ENCODE measurements around the gene ARL6IP1. TPM values are rescaled to one million over a fixed set of nuclear protein-coding genes. Genes with fewer than 3 reads are reported as not detected.

ARL6IP1 gene
- total and polyA plus RNA-seq, 2 of the 13 experiments (the other 11 are each of a cell fraction or from before 2014, with no cell fraction given): 263 to 373 TPM

DNA sequence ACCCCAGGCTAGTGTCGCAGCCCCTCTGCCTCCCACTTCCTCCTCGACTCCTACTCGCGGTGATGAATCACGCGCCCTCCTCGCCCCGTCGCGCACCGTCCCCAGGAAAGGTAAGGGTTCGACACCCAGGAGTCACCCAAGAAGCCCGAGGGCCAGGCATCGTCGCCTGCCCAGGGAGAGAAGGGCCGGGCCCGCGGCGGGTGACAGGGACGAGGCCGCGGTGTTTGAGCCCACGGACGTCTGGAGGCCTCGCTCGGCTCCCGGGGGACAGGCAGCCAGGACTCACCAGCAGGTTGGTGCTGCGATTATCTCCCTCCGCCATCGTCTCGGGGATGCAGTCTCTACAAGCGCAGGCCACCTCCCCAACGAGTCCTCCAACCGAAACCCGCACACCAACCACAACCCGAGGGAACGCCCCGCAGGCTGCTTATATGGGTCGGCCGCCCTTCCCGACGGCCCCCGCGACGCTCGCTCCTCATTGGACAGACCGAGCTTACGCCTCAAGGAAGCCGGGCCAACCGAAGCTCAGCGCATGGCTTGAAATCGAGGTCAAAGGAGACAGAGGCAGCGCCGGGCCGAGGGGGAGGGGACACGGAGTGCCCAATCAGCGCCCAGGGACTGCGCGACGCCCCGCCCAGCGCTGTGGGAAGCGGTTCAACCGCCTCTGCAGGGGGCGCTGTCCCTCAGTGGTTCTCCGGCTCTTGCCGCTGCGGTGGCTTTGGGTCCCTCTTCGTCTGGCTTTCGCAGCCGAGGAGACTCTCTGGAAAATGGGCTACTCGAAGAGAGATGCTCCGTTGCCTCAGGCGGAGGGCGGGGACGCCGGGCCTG, at the start of gene ARL6IP1 (continued):
- TF ChIP-seq GABPA (IDR thresholded peaks at IDR 0.05; ENCODE audit: low read depth, low read length) (no peak), GABPA (CRISPR knock-in tag; IDR thresholded peaks at IDR 0.05; ENCODE audit: low read depth) (peak; percentile 74), HNRNPL (IDR thresholded peaks at IDR 0.05; ENCODE audit: low read depth, low read length) (peak; percentile 86; the same call in 1 of the 2 replicates), SAP130 (CRISPR knock-in tag; IDR thresholded peaks at IDR 0.05; ENCODE audit: low read depth) (peak; percentile 99), ZBTB10 (CRISPR knock-in tag; IDR thresholded peaks at IDR 0.05; ENCODE audit: borderline replicate concordance) (peak; percentile 84; the same call in 1 of the 2 replicates), SPEN (CRISPR knock-in tag; IDR thresholded peaks at IDR 0.05; ENCODE audit: low read depth) (peak; percentile 95), ZNF800 (CRISPR knock-in tag; IDR thresholded peaks at IDR 0.05) (peak; percentile 94), ZSCAN5A (CRISPR knock-in tag; IDR thresholded peaks at IDR 0.05; ENCODE audit: borderline replicate concordance) (peak; percentile 99), ZBTB3 (CRISPR knock-in tag; IDR thresholded peaks at IDR 0.05; ENCODE audit: borderline replicate concordance, low read depth) (peak; percentile 95), ELK4 (CRISPR knock-in tag; IDR thresholded peaks at IDR 0.05; ENCODE audit: borderline replicate concordance) (0 out of 2 replicates have a peak, but pooled peaks have one; percentile 39), GTF3A (CRISPR knock-in tag; conservative IDR thresholded peaks at IDR 0.05) (peak; percentile 99), CHCHD3 (CRISPR knock-in tag; IDR thresholded peaks at IDR 0.05) (peak; percentile 54; the same call in 1 of the 2 replicates), SNAI1 (CRISPR knock-in tag; IDR thresholded peaks at IDR 0.05; ENCODE audit: borderline replicate concordance) (peak; percentile 100), HNF1B (CRISPR knock-in tag; IDR thresholded peaks at IDR 0.05) (peak; percentile 98), ERF (CRISPR knock-in tag; IDR thresholded peaks at IDR 0.05) (peak; percentile 100)
- TF ChIP-seq, protein P1, sequence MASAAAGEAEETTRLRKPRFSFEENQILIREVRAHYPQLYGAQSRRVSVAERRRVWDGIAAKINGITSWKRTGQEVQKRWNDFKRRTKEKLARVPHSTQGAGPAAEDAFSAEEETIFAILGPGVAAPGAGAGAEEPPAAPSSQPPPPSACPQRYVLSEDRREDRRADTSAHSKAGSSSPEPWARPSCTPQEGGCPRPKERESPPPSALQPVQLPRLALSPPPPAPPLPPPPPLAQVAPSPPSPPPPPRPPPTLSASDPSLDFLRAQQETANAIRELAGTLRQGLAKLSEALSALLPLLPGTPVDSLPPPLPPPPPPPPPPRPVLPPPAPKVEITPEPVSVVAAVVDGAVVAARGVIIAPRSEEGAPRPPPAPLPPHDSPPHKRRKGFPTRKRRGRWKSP (CRISPR knock-in tag; IDR thresholded peaks at IDR 0.05): peak; percentile 97
- TF ChIP-seq, protein P2, sequence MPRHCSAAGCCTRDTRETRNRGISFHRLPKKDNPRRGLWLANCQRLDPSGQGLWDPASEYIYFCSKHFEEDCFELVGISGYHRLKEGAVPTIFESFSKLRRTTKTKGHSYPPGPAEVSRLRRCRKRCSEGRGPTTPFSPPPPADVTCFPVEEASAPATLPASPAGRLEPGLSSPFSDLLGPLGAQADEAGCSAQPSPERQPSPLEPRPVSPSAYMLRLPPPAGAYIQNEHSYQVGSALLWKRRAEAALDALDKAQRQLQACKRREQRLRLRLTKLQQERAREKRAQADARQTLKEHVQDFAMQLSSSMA (CRISPR knock-in tag; IDR thresholded peaks at IDR 0.05): peak; percentile 71
